ENCODE data around the gene MAD1L1. TPM values are rescaled to one million over a fixed set of nuclear protein-coding genes. Genes with fewer than 3 reads are reported as not detected.

The MAD1L1 gene
- total RNA-seq, 6 experiments from 2014 or later, result 15.1 to 37.4 (median 20.5) TPM

DNA sequence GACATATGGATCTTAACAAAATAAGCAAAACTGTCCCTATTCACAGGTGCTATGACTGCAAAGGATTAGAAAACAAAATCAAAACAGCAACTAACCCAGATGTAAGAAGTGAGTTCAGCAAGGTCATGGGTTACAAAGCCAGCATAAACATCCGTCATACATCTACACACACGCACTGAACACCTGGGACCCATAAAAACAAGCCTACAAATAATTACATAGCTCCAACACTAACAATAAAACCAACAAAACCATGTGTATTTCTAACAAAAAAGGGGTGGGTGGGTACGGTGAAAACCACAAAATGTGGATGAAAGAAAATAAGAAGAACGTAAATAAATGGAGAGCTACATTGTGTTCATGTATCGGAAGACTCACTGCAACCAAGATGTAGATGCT lies 305.8 kb downstream of the MAD1L1 start:
- Histone ChIP-seq H3K4me1 (peaks cover 0 to 31% (median 14%) of the 10 kb centered on the region in 4 donors), H3K36me3 (no peaks in the 10 kb centered on the region), H3K27ac (no peak overlapping the region), H3K27me3 (no peaks in the 10 kb centered on the region), H3K4me3 (no peak overlapping the region), H3K9me3 (no peaks in the 10 kb centered on the region)
- no peak for ATAC-seq
- intact Hi-C loops (cut with DNase I), result no loop called here
- WGBS (ENCODE audit: insufficient coverage, low coverage, low lambda C conversion rate, missing lambda C conversion rate), result 83% methylated on average over 5 of the region's 5 CpGs
- no peak for TF ChIP-seq POLR2A (IDR thresholded peaks at IDR 0.05)
- TF ChIP-seq, protein P1, sequence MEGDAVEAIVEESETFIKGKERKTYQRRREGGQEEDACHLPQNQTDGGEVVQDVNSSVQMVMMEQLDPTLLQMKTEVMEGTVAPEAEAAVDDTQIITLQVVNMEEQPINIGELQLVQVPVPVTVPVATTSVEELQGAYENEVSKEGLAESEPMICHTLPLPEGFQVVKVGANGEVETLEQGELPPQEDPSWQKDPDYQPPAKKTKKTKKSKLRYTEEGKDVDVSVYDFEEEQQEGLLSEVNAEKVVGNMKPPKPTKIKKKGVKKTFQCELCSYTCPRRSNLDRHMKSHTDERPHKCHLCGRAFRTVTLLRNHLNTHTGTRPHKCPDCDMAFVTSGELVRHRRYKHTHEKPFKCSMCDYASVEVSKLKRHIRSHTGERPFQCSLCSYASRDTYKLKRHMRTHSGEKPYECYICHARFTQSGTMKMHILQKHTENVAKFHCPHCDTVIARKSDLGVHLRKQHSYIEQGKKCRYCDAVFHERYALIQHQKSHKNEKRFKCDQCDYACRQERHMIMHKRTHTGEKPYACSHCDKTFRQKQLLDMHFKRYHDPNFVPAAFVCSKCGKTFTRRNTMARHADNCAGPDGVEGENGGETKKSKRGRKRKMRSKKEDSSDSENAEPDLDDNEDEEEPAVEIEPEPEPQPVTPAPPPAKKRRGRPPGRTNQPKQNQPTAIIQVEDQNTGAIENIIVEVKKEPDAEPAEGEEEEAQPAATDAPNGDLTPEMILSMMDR (IDR thresholded peaks at IDR 0.05), result no peak
- DNase-seq, result no peak

DNA sequence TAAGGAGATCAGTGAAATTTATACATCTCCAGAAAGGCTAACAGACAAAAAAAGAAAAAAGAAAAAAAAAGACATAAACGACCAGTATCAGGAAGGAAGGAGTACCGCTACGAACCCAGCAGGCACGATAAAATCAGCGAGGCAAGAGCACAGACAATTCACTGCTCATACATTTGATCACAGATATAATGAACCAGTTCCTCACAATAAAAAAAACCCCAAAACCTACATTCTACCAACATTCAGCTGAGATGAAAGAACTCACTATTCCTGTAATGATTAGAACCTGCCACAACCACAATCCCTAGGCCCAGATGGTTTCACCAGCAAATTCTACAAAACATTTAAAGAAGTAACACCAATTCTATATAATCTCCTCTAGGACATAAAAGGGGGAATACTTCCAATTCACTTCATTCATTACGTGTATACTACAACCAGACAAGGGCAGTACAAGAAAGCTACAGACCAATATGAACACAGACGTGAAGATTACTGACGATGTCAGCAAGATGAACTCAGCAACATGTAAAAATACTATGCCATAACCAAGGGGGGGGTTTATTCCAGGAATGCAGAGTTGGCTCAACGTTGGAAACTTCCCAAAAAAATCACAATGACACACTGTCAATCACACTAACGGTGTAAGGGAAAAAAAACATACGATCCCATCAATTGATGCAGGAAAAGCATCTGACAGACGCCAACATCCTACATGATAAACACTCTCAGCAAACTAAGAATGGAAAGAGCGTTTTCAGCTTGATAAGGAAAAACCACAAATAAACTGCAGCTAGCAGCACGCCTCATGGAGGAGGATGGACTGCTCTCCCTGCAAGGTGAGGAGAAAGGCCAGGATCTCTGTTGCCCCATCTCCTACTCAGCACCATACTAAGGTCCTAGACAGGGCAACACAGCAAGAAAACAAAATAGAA lies 306.5 kb downstream of the MAD1L1 start:
- Histone ChIP-seq H3K4me3 (no peak overlapping the region), H3K27me3 (no peaks in the 10 kb centered on the region), H3K27ac (no peak overlapping the region), H3K4me1 (peaks cover 0 to 34% (median 16%) of the 10 kb centered on the region in 4 donors), H3K9me3 (no peaks in the 10 kb centered on the region), H3K36me3 (no peaks in the 10 kb centered on the region)
- TF ChIP-seq, protein P1 (IDR thresholded peaks at IDR 0.05), result no peak
- TF ChIP-seq POLR2A (IDR thresholded peaks at IDR 0.05), result no peak
- WGBS (ENCODE audit: insufficient coverage, low coverage, low lambda C conversion rate, missing lambda C conversion rate), result 54% methylated on average over 13 of the region's 14 CpGs
- ATAC-seq (no peak), DNase-seq (no peak)
- intact Hi-C loops (cut with DNase I), result no loop called here

DNA sequence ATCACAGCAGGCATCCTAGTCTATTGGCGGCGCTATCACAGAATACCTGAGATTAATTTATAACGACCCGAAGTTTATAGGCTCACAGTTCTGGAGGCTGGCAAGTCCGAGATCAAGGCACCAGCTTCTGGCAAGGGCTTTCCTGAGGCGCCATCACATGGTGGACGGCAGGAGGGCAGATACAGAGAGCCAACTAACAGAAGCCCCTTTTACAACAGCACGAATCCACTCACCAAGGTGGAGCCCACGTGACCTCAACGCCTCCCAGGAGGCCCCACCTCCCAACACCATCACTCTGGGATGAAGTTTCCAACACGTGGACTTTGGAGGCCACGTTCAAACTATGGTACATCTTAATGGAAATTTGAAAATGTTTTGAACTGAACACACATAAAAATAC lies 307.4 kb downstream of the MAD1L1 start:
- DNase-seq, result peak in 1 of 3 donors; percentile 12
- Histone ChIP-seq H3K9me3 (no peaks in the 10 kb centered on the region), H3K27ac (no peak overlapping the region), H3K36me3 (no peaks in the 10 kb centered on the region), H3K4me1 (peaks cover 0 to 35% (median 17%) of the 10 kb centered on the region in 4 donors), H3K27me3 (no peaks in the 10 kb centered on the region), H3K4me3 (no peak overlapping the region)
- WGBS (ENCODE audit: insufficient coverage, low coverage, low lambda C conversion rate, missing lambda C conversion rate), result 90% methylated on average over 7 of the region's 12 CpGs
- intact Hi-C loops (cut with DNase I), result no loop called here
- TF ChIP-seq, protein P1 (IDR thresholded peaks at IDR 0.05), result no peak
- no peak for TF ChIP-seq POLR2A (IDR thresholded peaks at IDR 0.05)
- ATAC-seq, result no peak

DNA sequence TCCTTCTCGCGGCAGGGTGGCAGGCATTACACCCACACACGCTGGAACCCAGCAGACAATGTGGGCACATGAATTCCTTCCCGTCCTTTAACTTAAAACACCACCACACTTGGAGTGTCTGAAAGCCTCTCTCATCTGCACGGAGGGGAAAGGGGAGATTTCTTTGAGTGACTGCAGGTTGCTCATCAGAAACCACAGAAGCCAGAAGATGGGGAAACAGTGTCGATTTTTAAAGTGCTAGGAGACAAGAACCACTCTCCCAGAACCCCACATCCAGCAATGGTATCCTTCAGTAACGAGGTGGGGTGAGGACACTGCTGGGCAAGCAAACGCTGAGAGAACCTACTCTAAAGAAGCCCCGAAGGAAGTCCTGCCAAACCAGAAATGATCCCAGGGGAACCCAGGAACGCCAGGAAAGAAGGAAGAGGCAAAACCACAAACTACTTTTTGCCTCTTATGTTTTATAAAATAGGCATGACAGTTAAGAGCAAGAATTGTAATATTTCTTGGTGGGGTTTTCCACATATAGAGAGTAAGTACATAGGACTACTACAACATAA lies 308.4 kb downstream of the MAD1L1 start:
- DNase-seq (no peak), ATAC-seq (no peak)
- 64% methylated on average over 10 of the region's 10 CpGs for WGBS (ENCODE audit: insufficient coverage, low coverage, low lambda C conversion rate, missing lambda C conversion rate)
- intact Hi-C loops (cut with DNase I), result no loop called here
- TF ChIP-seq, protein P1 (IDR thresholded peaks at IDR 0.05), result no peak
- no peak for TF ChIP-seq POLR2A (IDR thresholded peaks at IDR 0.05)
- peaks cover 0 to 43% (median 21%) of the 10 kb centered on the region in 4 donors for H3K4me1 ChIP-seq
- H3K4me3 ChIP-seq, result no peak overlapping the region
- peak overlapping the region in 2 of 3 donors; percentile 91 for H3K27ac ChIP-seq
- no peaks in the 10 kb centered on the region for H3K36me3 ChIP-seq
- H3K27me3 ChIP-seq, result no peaks in the 10 kb centered on the region
- H3K9me3 ChIP-seq, result no peaks in the 10 kb centered on the region
